ENCODE results near the gene AGT. TPM values are rescaled to one million over a fixed set of nuclear protein-coding genes. Genes with fewer than 3 reads are reported as not detected.
"Not testable (repeated sequence)": the region's sequence is repeated elsewhere in the genome, so short reads cannot be mapped to it uniquely, and the experiment has no call there.

The AGT gene
- total RNA-seq, 4 donors from 2014 or later: 1.7 to 47.3 (median 38.6) TPM

GRCh38 chr1:230677200-230677599, 36.7 kb downstream of the AGT start:
- no peak for DNase-seq
- peaks cover 0 to 4% (median 0%) of the 10 kb centered on the region in 4 donors for H3K9me3 ChIP-seq
- H3K4me1 ChIP-seq: peaks cover 0 to 4% (median 0%) of the 10 kb centered on the region in 4 donors
- no peak overlapping the region for H3K27ac ChIP-seq
- no peaks in the 10 kb centered on the region for H3K27me3 ChIP-seq
- no peak overlapping the region for H3K4me3 ChIP-seq
- peaks cover 0 to 65% (median 0%) of the 10 kb centered on the region in 3 donors for H3K36me3 ChIP-seq
- TF ChIP-seq POLR2A (IDR thresholded peaks at IDR 0.05) (no peak), CTCF (IDR thresholded peaks at IDR 0.05) (no peak)

- H3K27ac ChIP-seq: no peak overlapping the region
- no peak for TF ChIP-seq CTCF (IDR thresholded peaks at IDR 0.05)
- no peaks in the 10 kb centered on the region for H3K4me1 ChIP-seq
- peaks cover 0 to 4% (median 0%) of the 10 kb centered on the region in 4 donors for H3K9me3 ChIP-seq
- no peak for DNase-seq
- H3K36me3 ChIP-seq: peaks cover 0 to 78% (median 0%) of the 10 kb centered on the region in 3 donors
- H3K27me3 ChIP-seq: no peaks in the 10 kb centered on the region
- H3K4me3 ChIP-seq: no peak overlapping the region
Measured at GRCh38 chr1:230674581-230674980, 39.3 kb downstream of the AGT start.

GRCh38 chr1:230669543-230669942, 44.4 kb downstream of the AGT start:
- Histone ChIP-seq H3K9me3 (no peaks in the 10 kb centered on the region), H3K4me1 (no peaks in the 10 kb centered on the region), H3K27me3 (no peaks in the 10 kb centered on the region), H3K4me3 (no peak overlapping the region), H3K27ac (no peak overlapping the region), H3K36me3 (peaks cover 0 to 84% (median 0%) of the 10 kb centered on the region in 3 donors)
- DNase-seq: no peak
- TF ChIP-seq POLR2A (IDR thresholded peaks at IDR 0.05): no peak
- TF ChIP-seq CTCF (IDR thresholded peaks at IDR 0.05): no peak

GRCh38 chr1:230668227-230668626, 45.7 kb downstream of the AGT start:
- Histone ChIP-seq H3K27ac (no peak overlapping the region), H3K4me3 (no peak overlapping the region), H3K4me1 (no peaks in the 10 kb centered on the region), H3K36me3 (peaks cover 0 to 91% (median 0%) of the 10 kb centered on the region in 3 donors), H3K9me3 (no peaks in the 10 kb centered on the region), H3K27me3 (no peaks in the 10 kb centered on the region)
- TF ChIP-seq POLR2A (IDR thresholded peaks at IDR 0.05) (no peak), CTCF (IDR thresholded peaks at IDR 0.05) (no peak)
- no peak for DNase-seq

GRCh38 chr1:230661976-230662375, 51.9 kb downstream of the AGT start:
- Histone ChIP-seq H3K27me3 (no peaks in the 10 kb centered on the region), H3K4me1 (no peaks in the 10 kb centered on the region), H3K4me3 (no peak overlapping the region), H3K36me3 (peaks cover 0 to 83% (median 0%) of the 10 kb centered on the region in 3 donors), H3K27ac (no peak overlapping the region), H3K9me3 (no peaks in the 10 kb centered on the region)
- TF ChIP-seq POLR2A (IDR thresholded peaks at IDR 0.05): no peak
- no peak for TF ChIP-seq CTCF (IDR thresholded peaks at IDR 0.05)
- DNase-seq: no peak

GRCh38 chr1:230658691-230659090, 55.2 kb downstream of the AGT start:
- DNase-seq: no peak
- no peaks in the 10 kb centered on the region for H3K27me3 ChIP-seq
- H3K4me3 ChIP-seq: no peak overlapping the region
- TF ChIP-seq CTCF (IDR thresholded peaks at IDR 0.05) (no peak), POLR2A (IDR thresholded peaks at IDR 0.05) (no peak)
- peaks cover 0 to 50% (median 0%) of the 10 kb centered on the region in 3 donors for H3K36me3 ChIP-seq
- H3K27ac ChIP-seq: no peak overlapping the region
- no peaks in the 10 kb centered on the region for H3K9me3 ChIP-seq
- H3K4me1 ChIP-seq: no peaks in the 10 kb centered on the region

GRCh38 chr1:230658103-230658502, 55.8 kb downstream of the AGT start:
- H3K27me3 ChIP-seq, DNase-seq, H3K9me3 ChIP-seq, H3K4me1 ChIP-seq, H3K4me3 ChIP-seq, H3K27ac ChIP-seq: not testable (repeated sequence)
- H3K36me3 ChIP-seq: peaks cover 0 to 44% (median 0%) of the 10 kb centered on the region in 3 donors

GRCh38 chr1:230656719-230657118, 57.2 kb downstream of the AGT start:
- not testable (repeated sequence) for DNase-seq, H3K4me3 ChIP-seq, H3K4me1 ChIP-seq, H3K27me3 ChIP-seq, H3K9me3 ChIP-seq, H3K27ac ChIP-seq
- peaks cover 0 to 33% (median 0%) of the 10 kb centered on the region in 3 donors for H3K36me3 ChIP-seq

Data from Peyer's patch (tissue), 4 donors.